Measurements from ENCODE around the gene SRSF10.
A peak's percentile ranks its signal among the peaks of the same experiment; 100 is the strongest.

SRSF10 gene

DNA sequence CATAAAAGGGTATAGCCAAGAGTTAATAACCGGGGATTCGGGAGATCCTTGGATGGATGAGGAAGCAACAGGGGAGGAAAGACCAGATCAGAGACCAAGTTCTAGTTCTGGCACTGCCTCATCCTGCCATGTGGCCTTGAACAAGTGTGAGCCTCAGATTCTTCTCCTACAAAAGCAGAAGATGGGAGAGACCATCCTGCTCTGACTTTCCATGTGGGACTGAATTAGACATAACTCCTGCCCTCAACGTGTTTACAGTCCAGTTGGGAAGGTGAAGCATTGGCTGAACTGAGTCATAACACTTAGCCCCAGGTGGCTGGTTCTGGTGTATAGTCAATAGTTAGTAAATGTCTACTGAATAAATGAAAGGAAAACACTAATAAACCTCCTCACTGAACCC is 54.8 kb downstream of the SRSF10 start:
- in situ Hi-C loops (cut with MboI; ENCODE audit: low pct_unique_long_range_greater_than_20kb, low sequenced_read_pairs, unreplicated experiment) = no loop called here
- DNase-seq (ENCODE audit: low spot score) = no peak
- TF ChIP-seq, protein P1, sequence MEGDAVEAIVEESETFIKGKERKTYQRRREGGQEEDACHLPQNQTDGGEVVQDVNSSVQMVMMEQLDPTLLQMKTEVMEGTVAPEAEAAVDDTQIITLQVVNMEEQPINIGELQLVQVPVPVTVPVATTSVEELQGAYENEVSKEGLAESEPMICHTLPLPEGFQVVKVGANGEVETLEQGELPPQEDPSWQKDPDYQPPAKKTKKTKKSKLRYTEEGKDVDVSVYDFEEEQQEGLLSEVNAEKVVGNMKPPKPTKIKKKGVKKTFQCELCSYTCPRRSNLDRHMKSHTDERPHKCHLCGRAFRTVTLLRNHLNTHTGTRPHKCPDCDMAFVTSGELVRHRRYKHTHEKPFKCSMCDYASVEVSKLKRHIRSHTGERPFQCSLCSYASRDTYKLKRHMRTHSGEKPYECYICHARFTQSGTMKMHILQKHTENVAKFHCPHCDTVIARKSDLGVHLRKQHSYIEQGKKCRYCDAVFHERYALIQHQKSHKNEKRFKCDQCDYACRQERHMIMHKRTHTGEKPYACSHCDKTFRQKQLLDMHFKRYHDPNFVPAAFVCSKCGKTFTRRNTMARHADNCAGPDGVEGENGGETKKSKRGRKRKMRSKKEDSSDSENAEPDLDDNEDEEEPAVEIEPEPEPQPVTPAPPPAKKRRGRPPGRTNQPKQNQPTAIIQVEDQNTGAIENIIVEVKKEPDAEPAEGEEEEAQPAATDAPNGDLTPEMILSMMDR (IDR thresholded peaks at IDR 0.05; ENCODE audit: extremely low read depth, insufficient read depth, missing control alignments) = no peak

DNA sequence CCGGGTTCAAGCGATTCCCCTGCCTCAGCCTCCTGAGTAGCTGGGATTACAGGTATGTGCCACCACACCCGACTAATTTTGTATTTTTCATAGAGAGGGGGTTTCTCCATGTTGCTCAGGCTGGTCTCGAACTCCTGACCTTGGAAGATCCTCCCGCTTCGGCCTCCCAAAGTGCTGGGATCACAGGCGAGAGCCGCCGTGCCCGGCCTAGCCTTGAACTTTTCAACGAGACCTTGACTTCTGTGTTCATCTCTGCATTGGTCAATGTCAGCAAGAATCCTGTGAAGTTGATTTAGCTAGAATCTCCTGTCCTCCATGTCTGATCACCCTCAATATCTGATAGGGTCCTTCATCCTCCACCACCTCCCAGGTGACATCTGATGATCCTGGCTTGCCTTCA is 55.5 kb downstream of the SRSF10 start:
- no peak for DNase-seq (ENCODE audit: low spot score)
- in situ Hi-C loops (cut with MboI; ENCODE audit: low pct_unique_long_range_greater_than_20kb, low sequenced_read_pairs, unreplicated experiment) = no loop called here
- TF ChIP-seq, protein P1 (IDR thresholded peaks at IDR 0.05; ENCODE audit: extremely low read depth, insufficient read depth, missing control alignments) = no peak

DNA sequence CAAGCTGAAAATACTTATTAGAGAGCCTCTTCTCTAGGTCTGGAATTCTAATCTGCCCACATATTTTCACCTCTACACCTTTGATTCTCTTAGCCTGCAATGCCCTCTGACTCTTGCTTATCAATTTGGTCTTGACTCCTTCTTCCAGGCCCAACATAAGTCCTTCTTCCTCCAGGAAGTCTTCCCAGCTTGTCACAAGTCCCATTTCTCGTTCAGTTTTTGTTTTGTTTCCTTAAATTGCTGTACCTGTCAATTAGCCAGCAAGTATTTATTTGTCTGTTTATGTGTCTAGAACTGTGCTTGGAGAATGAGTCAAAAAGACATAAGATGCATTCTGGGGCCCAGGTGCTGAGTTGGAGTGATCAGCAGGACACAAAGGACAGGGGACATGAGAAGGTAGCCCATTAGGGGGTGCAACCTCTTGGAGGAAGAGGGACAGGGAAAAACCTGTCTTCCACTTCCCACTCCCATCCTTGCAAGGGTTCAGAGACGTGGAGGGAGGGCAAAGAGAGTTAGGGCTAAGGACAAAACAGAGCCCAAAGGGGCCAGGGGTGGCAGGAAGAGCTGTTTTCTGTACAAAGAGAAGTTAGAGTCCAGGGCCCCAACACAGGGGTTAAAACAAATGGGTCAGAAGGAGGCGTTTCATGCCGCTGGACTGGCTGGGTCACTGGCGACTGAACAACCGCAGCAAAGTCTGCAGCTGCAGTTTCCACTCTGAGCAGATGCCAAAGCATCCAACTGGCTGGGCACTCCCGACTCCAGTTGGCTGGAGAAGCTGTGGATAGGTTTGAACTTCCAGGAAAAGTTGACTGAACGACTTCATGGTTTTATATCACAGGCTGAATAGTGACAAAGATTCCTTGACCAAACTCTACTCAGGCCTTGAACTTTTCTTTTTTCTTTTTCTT is 56.3 kb downstream of the SRSF10 start:
- DNase-seq (ENCODE audit: low spot score) = no peak
- in situ Hi-C loops (cut with MboI; ENCODE audit: low pct_unique_long_range_greater_than_20kb, low sequenced_read_pairs, unreplicated experiment) = no loop called here

DNA sequence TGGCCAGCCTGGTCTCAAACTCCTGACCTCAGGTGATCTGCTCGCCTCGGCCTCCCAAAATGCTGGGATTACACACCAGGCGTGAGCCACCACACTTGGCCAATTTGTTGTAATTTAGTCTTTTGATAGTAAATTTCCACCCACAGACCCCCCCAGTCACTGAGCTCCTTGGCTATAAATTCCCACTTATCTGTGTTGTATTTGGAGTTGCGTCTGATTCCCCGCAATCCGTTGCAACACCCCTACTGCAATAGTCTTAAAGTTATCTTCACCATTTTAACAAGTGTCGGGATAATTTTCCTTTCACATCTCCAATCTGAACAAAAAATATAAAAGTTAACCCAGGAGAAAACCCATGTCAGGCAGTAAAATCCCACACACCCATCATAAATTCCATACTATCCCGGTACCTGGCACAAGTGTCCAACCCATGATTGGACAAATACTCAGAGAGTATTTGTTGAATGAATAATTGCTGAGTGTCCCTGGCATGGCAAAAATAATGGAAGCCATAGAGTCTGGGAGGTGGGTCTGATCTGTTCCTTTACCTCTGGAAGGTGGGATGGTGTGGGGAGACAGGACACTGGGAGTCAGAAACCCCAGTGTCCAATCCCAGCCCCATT is 57.7 kb downstream of the SRSF10 start:
- DNase-seq (ENCODE audit: low spot score) = no peak
- in situ Hi-C loops (cut with MboI; ENCODE audit: low pct_unique_long_range_greater_than_20kb, low sequenced_read_pairs, unreplicated experiment) = no loop called here
- TF ChIP-seq, protein P1 (IDR thresholded peaks at IDR 0.05; ENCODE audit: extremely low read depth, insufficient read depth, missing control alignments) = no peak

More for the DNA sequence above, 56.3 kb downstream of the SRSF10 start:
- TF ChIP-seq, protein P1 (IDR thresholded peaks at IDR 0.05; ENCODE audit: extremely low read depth, insufficient read depth, missing control alignments) = no peak

DNA sequence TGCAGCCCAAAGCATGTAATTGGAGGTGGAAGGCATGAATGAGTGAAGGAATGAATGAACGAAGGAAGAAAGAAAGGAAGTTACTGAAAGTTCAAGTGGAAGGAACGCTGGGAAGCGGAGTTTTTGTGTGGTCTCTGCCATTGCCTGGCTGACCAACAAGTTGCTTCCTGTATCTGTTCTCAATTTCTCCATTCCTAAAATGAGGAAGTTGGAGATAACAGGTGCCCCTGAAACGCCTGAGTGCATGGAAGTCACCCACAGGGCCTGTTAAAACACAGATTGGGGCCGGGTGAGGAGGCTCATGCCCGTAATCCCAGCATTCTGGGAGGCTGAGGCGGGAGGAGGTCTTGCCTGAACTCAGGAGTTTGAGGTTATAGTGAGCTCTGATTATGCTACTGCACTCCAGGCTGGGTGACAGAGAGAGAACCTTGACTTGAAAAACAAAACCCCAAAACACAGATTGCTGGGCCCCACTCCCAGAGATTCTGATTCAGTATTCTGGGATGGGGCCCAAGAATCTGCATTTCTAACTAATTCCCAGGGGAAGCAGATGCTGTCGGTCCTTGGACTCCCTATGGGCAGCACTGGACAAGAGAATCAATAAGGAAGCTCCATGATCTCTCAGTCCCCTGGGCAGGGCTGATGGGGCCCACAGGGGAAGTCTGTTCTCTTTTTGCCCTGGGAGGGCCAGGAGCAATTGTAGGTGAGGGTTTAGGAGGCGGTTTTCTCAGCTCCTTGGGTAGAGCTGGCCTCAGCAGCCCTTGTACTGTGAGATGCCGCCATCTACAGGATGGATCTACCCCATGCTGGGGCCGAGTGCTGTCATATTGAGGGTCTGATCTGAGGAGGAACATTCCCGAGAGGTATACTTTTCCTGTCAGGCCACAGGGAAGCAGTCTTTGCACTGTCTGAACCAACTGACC is 63.7 kb downstream of the SRSF10 start:
- in situ Hi-C loops (cut with MboI; ENCODE audit: low pct_unique_long_range_greater_than_20kb, low sequenced_read_pairs, unreplicated experiment) = loop anchor here (5.0 kb wide), 1 partner anchor 109 kb away; no protein-coding TSS in a partner anchor
- TF ChIP-seq, protein P1 (IDR thresholded peaks at IDR 0.05; ENCODE audit: extremely low read depth, insufficient read depth, missing control alignments) = peak; percentile 88
- peak; percentile 82 for DNase-seq (ENCODE audit: low spot score)

DNA sequence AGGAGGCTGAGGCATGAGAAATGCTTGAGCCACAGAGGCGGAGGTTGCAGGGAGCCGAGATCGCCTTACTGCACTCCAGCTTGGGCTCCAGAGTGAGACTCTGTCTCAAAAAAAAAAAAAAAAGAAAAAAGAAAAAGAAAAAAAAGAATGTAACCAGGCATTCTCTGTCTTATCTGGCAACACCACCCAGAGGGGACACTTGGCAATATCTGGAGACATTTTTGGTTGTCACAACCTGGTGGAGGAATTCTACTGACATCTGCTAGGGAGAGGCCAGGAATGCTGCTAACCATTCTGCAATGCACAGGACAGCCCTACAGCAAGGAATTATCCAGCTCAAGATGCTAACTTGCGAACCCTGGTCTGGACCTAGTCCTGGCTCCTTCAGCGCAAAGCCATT is 64.7 kb downstream of the SRSF10 start:
- in situ Hi-C loops (cut with MboI; ENCODE audit: low pct_unique_long_range_greater_than_20kb, low sequenced_read_pairs, unreplicated experiment) = loop anchor here (5.0 kb wide), 1 partner anchor 108 kb away; no protein-coding TSS in a partner anchor
- no peak for DNase-seq (ENCODE audit: low spot score)
- TF ChIP-seq, protein P1 (IDR thresholded peaks at IDR 0.05; ENCODE audit: extremely low read depth, insufficient read depth, missing control alignments) = no peak
